ENCODE data around the gene SUMO2. TPM values are rescaled to one million over a fixed set of nuclear protein-coding genes. Genes with fewer than 3 reads are reported as not detected.

Gene SUMO2
- total RNA-seq, 1 donor from 2014 or later: 351 TPM

DNA sequence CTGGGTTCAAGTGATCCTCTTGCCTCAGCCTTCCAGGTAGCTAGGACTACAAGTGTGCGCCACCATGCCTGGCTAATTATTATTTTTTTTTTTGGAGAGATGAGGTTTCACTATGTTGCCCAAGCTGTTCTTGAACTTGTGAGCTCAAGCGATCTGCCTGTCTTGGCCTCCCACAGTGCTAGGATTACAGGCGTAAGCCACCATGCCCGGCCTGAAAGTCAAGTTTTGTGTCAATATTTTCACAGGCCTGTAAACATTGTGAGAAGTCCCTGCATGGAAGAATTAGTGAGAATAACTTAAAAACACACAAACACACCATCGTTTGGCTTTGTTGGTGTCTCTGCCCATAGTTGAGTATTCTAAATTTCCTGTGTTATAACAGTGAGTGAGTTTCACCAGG lies 45.0 kb upstream of the SUMO2 start:
- H3K27ac ChIP-seq: peak overlapping the region; percentile 75
- peaks cover 25% of the 10 kb centered on the region for H3K4me1 ChIP-seq
- ATAC-seq (no peak), DNase-seq (no peak)
- H3K36me3 ChIP-seq: peaks cover 98% of the 10 kb centered on the region
- H3K4me3 ChIP-seq: no peak overlapping the region
- H3K9me3 ChIP-seq: no peaks in the 10 kb centered on the region
- intact Hi-C loops (cut with DNase I): no loop called here
- TF ChIP-seq, protein P1, sequence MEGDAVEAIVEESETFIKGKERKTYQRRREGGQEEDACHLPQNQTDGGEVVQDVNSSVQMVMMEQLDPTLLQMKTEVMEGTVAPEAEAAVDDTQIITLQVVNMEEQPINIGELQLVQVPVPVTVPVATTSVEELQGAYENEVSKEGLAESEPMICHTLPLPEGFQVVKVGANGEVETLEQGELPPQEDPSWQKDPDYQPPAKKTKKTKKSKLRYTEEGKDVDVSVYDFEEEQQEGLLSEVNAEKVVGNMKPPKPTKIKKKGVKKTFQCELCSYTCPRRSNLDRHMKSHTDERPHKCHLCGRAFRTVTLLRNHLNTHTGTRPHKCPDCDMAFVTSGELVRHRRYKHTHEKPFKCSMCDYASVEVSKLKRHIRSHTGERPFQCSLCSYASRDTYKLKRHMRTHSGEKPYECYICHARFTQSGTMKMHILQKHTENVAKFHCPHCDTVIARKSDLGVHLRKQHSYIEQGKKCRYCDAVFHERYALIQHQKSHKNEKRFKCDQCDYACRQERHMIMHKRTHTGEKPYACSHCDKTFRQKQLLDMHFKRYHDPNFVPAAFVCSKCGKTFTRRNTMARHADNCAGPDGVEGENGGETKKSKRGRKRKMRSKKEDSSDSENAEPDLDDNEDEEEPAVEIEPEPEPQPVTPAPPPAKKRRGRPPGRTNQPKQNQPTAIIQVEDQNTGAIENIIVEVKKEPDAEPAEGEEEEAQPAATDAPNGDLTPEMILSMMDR (IDR thresholded peaks at IDR 0.05): no peak
- no peaks in the 10 kb centered on the region for H3K27me3 ChIP-seq (ENCODE audit: low read depth)

DNA sequence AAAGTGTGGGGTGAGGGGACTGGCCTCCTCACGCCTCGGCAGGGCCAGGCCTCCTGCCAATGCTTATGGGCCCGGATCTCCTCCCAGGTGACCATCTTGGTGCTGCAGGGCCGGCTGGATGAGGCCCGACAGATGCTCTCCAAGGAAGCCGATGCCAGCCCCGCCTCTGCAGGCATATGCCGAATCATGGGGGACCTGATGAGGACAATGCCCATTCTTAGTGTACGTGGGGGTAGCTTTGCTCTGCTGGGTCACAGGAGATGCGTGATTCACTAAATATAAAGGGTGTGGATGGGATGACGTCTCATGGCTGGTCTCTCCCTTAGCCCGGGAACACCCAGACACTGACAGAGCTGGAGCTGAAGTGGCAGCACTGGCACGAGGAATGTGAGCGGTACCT lies 42.3 kb upstream of the SUMO2 start:
- Histone ChIP-seq H3K4me3 (no peak overlapping the region), H3K27me3 (ENCODE audit: low read depth) (no peaks in the 10 kb centered on the region), H3K36me3 (peaks cover 94% of the 10 kb centered on the region), H3K9me3 (no peaks in the 10 kb centered on the region), H3K27ac (no peak overlapping the region), H3K4me1 (peaks cover 25% of the 10 kb centered on the region)
- intact Hi-C loops (cut with DNase I): no loop called here
- DNase-seq (no peak), ATAC-seq (no peak)
- TF ChIP-seq, protein P1 (IDR thresholded peaks at IDR 0.05): no peak

DNA sequence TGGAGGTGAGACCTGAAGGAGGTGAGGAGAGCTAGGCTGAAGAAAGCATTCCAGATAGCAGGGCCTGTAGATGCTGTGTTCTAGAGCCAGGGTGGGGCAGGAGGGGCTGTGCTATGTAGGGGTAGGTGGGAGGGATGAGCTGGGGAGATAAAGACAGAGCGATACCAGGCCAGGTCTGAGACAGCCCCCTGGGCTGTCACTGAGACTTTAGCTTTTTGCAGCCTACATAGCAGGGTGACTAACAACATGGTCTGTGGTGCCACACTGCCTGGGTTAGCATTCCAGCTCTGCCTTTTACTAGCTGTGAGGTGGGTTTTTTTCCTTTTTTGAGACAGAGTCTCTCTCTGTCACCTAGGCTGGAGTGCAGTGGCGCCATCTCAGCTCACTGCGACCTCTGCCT lies 37.1 kb upstream of the SUMO2 start:
- Histone ChIP-seq H3K9me3 (no peaks in the 10 kb centered on the region), H3K4me3 (no peak overlapping the region), H3K27ac (no peak overlapping the region), H3K4me1 (no peaks in the 10 kb centered on the region), H3K27me3 (ENCODE audit: low read depth) (no peaks in the 10 kb centered on the region), H3K36me3 (peaks cover 95% of the 10 kb centered on the region)
- TF ChIP-seq, protein P1 (IDR thresholded peaks at IDR 0.05): no peak
- ATAC-seq: peak in 1 of 2 donors; percentile 37
- DNase-seq: no peak
- intact Hi-C loops (cut with DNase I): no loop called here

DNA sequence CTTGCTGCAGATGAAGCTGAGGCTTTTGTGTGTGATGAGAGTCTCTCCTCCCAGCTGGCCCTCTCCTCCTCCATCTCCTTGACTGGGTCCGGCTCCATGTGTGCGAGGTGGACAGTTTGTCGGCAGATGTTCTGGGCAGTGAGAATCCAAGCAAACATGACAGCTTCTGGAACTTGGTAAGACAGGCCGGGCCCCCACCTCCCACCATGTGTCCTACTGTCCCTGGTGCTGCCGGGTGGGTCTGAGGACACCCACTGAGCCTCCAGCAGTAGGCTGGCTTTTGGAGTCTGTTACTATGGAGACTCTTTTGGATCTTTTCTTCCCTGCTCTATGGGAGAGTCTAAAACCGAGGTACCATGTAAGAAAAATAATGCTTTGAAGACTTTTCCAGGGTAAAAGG lies 35.4 kb upstream of the SUMO2 start:
- H3K36me3 ChIP-seq: peaks cover 95% of the 10 kb centered on the region
- no peaks in the 10 kb centered on the region for H3K4me1 ChIP-seq
- ATAC-seq (no peak), DNase-seq (no peak)
- TF ChIP-seq, protein P1 (IDR thresholded peaks at IDR 0.05): no peak
- no peak overlapping the region for H3K4me3 ChIP-seq
- intact Hi-C loops (cut with DNase I): no loop called here
- no peaks in the 10 kb centered on the region for H3K9me3 ChIP-seq
- no peaks in the 10 kb centered on the region for H3K27me3 ChIP-seq (ENCODE audit: low read depth)
- no peak overlapping the region for H3K27ac ChIP-seq

GRCh38 chr17:75209061-75209460 lies 26.3 kb upstream of the SUMO2 start:
- intact Hi-C loops (cut with DNase I): no loop called here
- peaks cover 23% of the 10 kb centered on the region for H3K4me1 ChIP-seq
- H3K4me3 ChIP-seq: no peak overlapping the region
- no peak overlapping the region for H3K27ac ChIP-seq
- H3K27me3 ChIP-seq (ENCODE audit: low read depth): no peaks in the 10 kb centered on the region
- no peaks in the 10 kb centered on the region for H3K9me3 ChIP-seq
- ATAC-seq (no peak), DNase-seq (no peak)
- TF ChIP-seq, protein P1 (IDR thresholded peaks at IDR 0.05): no peak
- peaks cover 58% of the 10 kb centered on the region for H3K36me3 ChIP-seq

GRCh38 chr17:75208161-75208560 lies 25.4 kb upstream of the SUMO2 start:
- H3K27me3 ChIP-seq (ENCODE audit: low read depth): no peaks in the 10 kb centered on the region
- peaks cover 49% of the 10 kb centered on the region for H3K36me3 ChIP-seq
- intact Hi-C loops (cut with DNase I): no loop called here
- no peak overlapping the region for H3K4me3 ChIP-seq
- H3K4me1 ChIP-seq: peaks cover 23% of the 10 kb centered on the region
- no peak overlapping the region for H3K27ac ChIP-seq
- ATAC-seq (no peak), DNase-seq (no peak)
- no peaks in the 10 kb centered on the region for H3K9me3 ChIP-seq
- TF ChIP-seq, protein P1 (IDR thresholded peaks at IDR 0.05): no peak
